HG03045 (cell line): Measurements from ENCODE around the gene IFITM1.
A peak's percentile ranks its signal among the peaks of the same experiment; 100 is the strongest.
"Not testable (repeated sequence)": the region's sequence is repeated elsewhere in the genome, so short reads cannot be mapped to it uniquely, and the experiment has no call there.

Experiments used
- ATAC-seq: cut with Tn5 transposase; IDR thresholded peaks from one replicate; pipeline ENCODE4 v1.9.1; 2021; ENCODE audit warnings: mild to moderate bottlenecking, moderate library complexity; ENCODE audit not compliant: unreplicated experiment

Gene IFITM1

GRCh38 chr11:325796-326591 is 12.2 kb downstream of the IFITM1 start:
- no peak for ATAC-seq

- ATAC-seq: no peak
These were observed 12.7 kb downstream of the IFITM1 start for GRCh38 chr11:326592-326841.

GRCh38 chr11:326842-327580 is 13.2 kb downstream of the IFITM1 start:
- peak; percentile 63 for ATAC-seq

GRCh38 chr11:327581-327923 is 13.7 kb downstream of the IFITM1 start:
- no peak for ATAC-seq

- no peak for ATAC-seq
These were observed 14.2 kb downstream of the IFITM1 start for GRCh38 chr11:328012-328411.

- not testable (repeated sequence) for ATAC-seq
These were observed 14.8 kb downstream of the IFITM1 start for GRCh38 chr11:328516-329100.

GRCh38 chr11:329886-330253 is 16.0 kb downstream of the IFITM1 start:
- ATAC-seq: no peak

GRCh38 chr11:330307-330693 is 16.5 kb downstream of the IFITM1 start:
- ATAC-seq: no peak

GRCh38 chr11:330694-331357 is 17.0 kb downstream of the IFITM1 start:
- ATAC-seq: no peak

GRCh38 chr11:331358-332060 is 17.7 kb downstream of the IFITM1 start:
- no peak for ATAC-seq

GRCh38 chr11:332651-333480 is 19.0 kb downstream of the IFITM1 start:
- ATAC-seq: no peak

GRCh38 chr11:333616-334263 is 19.9 kb downstream of the IFITM1 start:
- not testable (repeated sequence) for ATAC-seq

- ATAC-seq: no peak
These were observed 20.6 kb downstream of the IFITM1 start for GRCh38 chr11:334264-334994.

- ATAC-seq: no peak
These were observed 22.2 kb downstream of the IFITM1 start for GRCh38 chr11:335779-336658.

GRCh38 chr11:336659-337198 is 22.9 kb downstream of the IFITM1 start:
- no peak for ATAC-seq

- no peak for ATAC-seq
These were observed 23.9 kb downstream of the IFITM1 start for GRCh38 chr11:337711-338110.

- ATAC-seq: no peak
These were observed 26.1 kb downstream of the IFITM1 start for GRCh38 chr11:339963-340362.
